ENCODE results near the gene DMRTB1. TPM values are rescaled to one million over a fixed set of nuclear protein-coding genes. Genes with fewer than 3 reads are reported as not detected.

DMRTB1 gene
- not detected for polyA plus RNA-seq (2013, experiment 1 of 2)
- not detected for polyA plus RNA-seq (2013, experiment 2 of 2)

DNA sequence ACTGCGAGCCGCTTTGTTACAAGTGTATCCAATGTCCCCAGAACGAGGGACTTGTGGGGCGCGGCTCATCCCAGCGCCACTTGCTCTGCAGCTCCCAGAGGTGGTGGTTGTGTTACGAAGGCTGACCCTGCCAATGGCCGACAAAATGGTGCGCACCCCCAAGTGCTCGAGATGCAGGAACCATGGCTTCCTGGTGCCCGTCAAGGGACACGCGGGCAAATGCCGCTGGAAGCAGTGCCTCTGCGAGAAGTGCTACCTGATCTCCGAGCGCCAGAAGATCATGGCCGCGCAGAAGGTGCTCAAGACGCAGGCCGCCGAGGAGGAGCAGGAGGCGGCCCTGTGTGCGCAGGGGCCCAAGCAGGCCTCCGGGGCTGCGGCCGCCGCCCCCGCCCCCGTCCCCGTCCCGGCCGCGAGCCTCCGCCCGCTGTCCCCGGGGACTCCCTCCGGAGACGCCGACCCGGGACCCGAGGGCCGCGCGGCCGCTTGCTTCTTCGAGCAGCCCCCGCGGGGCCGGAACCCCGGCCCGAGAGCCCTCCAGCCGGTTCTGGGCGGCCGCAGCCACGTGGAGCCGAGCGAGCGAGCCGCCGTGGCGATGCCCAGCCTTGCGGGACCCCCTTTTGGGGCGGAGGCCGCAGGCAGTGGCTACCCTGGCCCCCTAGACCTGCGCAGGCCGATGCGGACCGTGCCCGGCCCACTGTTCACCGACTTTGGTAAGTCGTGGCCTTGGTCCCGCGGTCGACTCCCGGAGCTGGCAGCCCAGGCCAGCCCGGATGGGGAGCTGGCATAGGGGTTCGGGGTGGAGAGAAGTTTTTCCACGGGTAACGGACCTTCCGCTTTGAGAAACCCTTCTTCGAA, at the start of gene DMRTB1:
DMRTB1 (plus strand) TSS at position 79 of the 855 bp plus-strand sequence; CDS start at position 134, 55 bp downstream.
- Histone ChIP-seq H2BK5ac (ENCODE audit: low read depth, low read length, poor library complexity, severe bottlenecking) (no peak within 1 kb of the TSS), H2AFZ (ENCODE audit: low read depth, low read length) (no peak within 1 kb of the TSS), H3K9ac (ENCODE audit: low read length) (no peak within 1 kb of the TSS), H2BK120ac (ENCODE audit: low read depth, low read length) (no peak within 1 kb of the TSS), H3K36me3 (ENCODE audit: control insufficient read depth in 1 of 2, insufficient read depth in 2 of 2, low read depth in 1 of 2, low read length in 2 of 2) (no peaks in the 10 kb centered on the region), H4K91ac (ENCODE audit: low read length) (no peak within 1 kb of the TSS), H2AK5ac (ENCODE audit: low read length, severe bottlenecking) (no peak within 1 kb of the TSS), H3K79me1 (replicated peaks; ENCODE audit: low read length, poor library complexity, severe bottlenecking) (no peaks in the 10 kb centered on the region), H3K23ac (ENCODE audit: low read length in 2 of 2) (no peak within 1 kb of the TSS), H3K4me1 (ENCODE audit: control insufficient read depth, insufficient read depth, low read depth, low read length) (peaks cover 7% of the 10 kb centered on the region), H3K27ac (ENCODE audit: low read length, poor library complexity, severe bottlenecking) (no peak within 1 kb of the TSS), H2BK12ac (ENCODE audit: low read length in 2 of 2) (no peak within 1 kb of the TSS), H3K14ac (ENCODE audit: low read length in 2 of 2) (no peak within 1 kb of the TSS), H3K18ac (ENCODE audit: low read depth in 1 of 2, low read length in 2 of 2) (no peak within 1 kb of the TSS), H3K4me3 (ENCODE audit: insufficient read depth in 1 of 2, low read depth in 1 of 2, low read length in 2 of 2) (no peak within 1 kb of the TSS), H3K27me3 (ENCODE audit: control insufficient read depth in 1 of 2, insufficient read depth in 1 of 2, low read length in 2 of 2) (peaks cover 0 to 60% of the 10 kb centered on the region in 2 experiments), H3K9me3 (ENCODE audit: control insufficient read depth, low read length) (no peaks in the 10 kb centered on the region), H3K4ac (ENCODE audit: low read depth in 1 of 2, low read length in 2 of 2) (no peak within 1 kb of the TSS), H2BK15ac (ENCODE audit: low read depth, poor library complexity, severe bottlenecking) (no peak within 1 kb of the TSS), H4K8ac (ENCODE audit: low read length) (no peak within 1 kb of the TSS), H3K4me2 (ENCODE audit: low read length, poor library complexity, severe bottlenecking) (no peak within 1 kb of the TSS)
- DNase-seq: no peak
- 97% methylated on average over 82 of the region's 82 CpGs for WGBS

DNA sequence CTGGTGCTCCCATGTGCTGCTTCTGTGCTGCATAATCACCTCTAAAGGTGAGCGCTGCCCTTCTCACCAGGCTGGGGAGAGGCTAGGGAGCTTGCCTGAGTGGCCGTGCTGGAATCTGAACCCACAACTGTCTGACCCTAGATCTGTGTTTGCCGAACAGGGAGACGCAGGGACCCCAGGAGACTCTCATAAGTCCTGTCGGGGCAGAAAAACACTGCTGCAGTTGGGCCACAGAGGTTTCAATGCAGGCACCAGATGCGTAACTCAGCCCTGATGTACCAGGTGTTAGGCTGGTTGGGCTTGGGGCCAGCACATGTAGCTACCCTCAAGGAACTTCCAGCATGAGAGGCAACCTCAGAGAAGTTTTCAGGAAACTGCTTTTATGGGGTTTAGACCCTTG, 49.5 kb upstream of the DMRTB1 start:
- H3K4ac ChIP-seq (ENCODE audit: low read depth in 1 of 2, low read length in 2 of 2): no peak overlapping the region
- H3K27me3 ChIP-seq (ENCODE audit: control insufficient read depth in 1 of 2, insufficient read depth in 1 of 2, low read length in 2 of 2): peaks cover 0 to 31% of the 10 kb centered on the region in 2 experiments
- no peaks in the 10 kb centered on the region for H3K36me3 ChIP-seq (ENCODE audit: control insufficient read depth in 1 of 2, insufficient read depth in 2 of 2, low read depth in 1 of 2, low read length in 2 of 2)
- H3K4me3 ChIP-seq (ENCODE audit: insufficient read depth in 1 of 2, low read depth in 1 of 2, low read length in 2 of 2): no peak overlapping the region
- H3K9ac ChIP-seq (ENCODE audit: low read length): no peak overlapping the region
- H4K8ac ChIP-seq (ENCODE audit: low read length): no peak overlapping the region
- no peak overlapping the region for H2AK5ac ChIP-seq (ENCODE audit: low read length, severe bottlenecking)
- no peaks in the 10 kb centered on the region for H3K79me1 ChIP-seq (replicated peaks; ENCODE audit: low read length, poor library complexity, severe bottlenecking)
- H3K4me2 ChIP-seq (ENCODE audit: low read length, poor library complexity, severe bottlenecking): no peak overlapping the region
- H4K91ac ChIP-seq (ENCODE audit: low read length): no peak overlapping the region
- DNase-seq: no peak
- H2BK12ac ChIP-seq (ENCODE audit: low read length in 2 of 2): no peak overlapping the region
- H2BK5ac ChIP-seq (ENCODE audit: low read depth, low read length, poor library complexity, severe bottlenecking): no peak overlapping the region
- WGBS: 91% methylated on average over 6 of the region's 6 CpGs
- H2BK15ac ChIP-seq (ENCODE audit: low read depth, poor library complexity, severe bottlenecking): no peak overlapping the region
- H3K23ac ChIP-seq (ENCODE audit: low read length in 2 of 2): no peak overlapping the region
- H3K18ac ChIP-seq (ENCODE audit: low read depth in 1 of 2, low read length in 2 of 2): no peak overlapping the region
- no peaks in the 10 kb centered on the region for H3K9me3 ChIP-seq (ENCODE audit: control insufficient read depth, low read length)
- no peak overlapping the region for H3K27ac ChIP-seq (ENCODE audit: low read length, poor library complexity, severe bottlenecking)
- no peak overlapping the region for H2BK120ac ChIP-seq (ENCODE audit: low read depth, low read length)
- H3K14ac ChIP-seq (ENCODE audit: low read length in 2 of 2): no peak overlapping the region
- H2AFZ ChIP-seq (ENCODE audit: low read depth, low read length): no peak overlapping the region
- H3K4me1 ChIP-seq (ENCODE audit: control insufficient read depth, insufficient read depth, low read depth, low read length): peaks cover 28% of the 10 kb centered on the region

DNA sequence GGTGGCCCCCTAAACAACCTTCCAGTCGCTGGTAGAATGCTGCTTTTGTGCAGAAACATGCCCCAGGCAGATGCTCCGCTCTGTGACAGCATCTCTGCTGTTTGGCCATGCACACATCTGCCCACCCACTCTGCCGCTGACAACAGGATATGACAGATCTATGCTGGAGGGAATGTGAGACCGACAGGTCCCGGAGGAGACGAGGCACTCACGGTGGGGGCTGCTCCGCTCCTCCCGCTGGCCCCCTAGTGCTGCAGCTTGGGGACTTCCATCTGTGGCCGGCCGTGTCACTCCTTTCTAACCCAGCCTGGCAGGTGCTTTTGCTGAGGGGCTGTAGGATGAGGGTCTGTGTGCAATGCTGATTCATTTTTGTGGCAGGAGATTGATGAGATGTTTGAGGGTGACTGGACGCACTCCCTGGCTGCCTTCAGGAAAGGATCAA, 49.1 kb upstream of the DMRTB1 start:
- Histone ChIP-seq H3K79me1 (replicated peaks; ENCODE audit: low read length, poor library complexity, severe bottlenecking) (no peaks in the 10 kb centered on the region), H3K4me1 (ENCODE audit: control insufficient read depth, insufficient read depth, low read depth, low read length) (peaks cover 29% of the 10 kb centered on the region), H2AK5ac (ENCODE audit: low read length, severe bottlenecking) (no peak overlapping the region), H3K9ac (ENCODE audit: low read length) (no peak overlapping the region), H3K4ac (ENCODE audit: low read depth in 1 of 2, low read length in 2 of 2) (no peak overlapping the region), H2BK12ac (ENCODE audit: low read length in 2 of 2) (no peak overlapping the region), H4K8ac (ENCODE audit: low read length) (no peak overlapping the region), H3K23ac (ENCODE audit: low read length in 2 of 2) (no peak overlapping the region), H3K14ac (ENCODE audit: low read length in 2 of 2) (no peak overlapping the region), H3K27me3 (ENCODE audit: control insufficient read depth in 1 of 2, insufficient read depth in 1 of 2, low read length in 2 of 2) (peaks cover 0 to 28% of the 10 kb centered on the region in 2 experiments), H3K4me2 (ENCODE audit: low read length, poor library complexity, severe bottlenecking) (no peak overlapping the region), H3K18ac (ENCODE audit: low read depth in 1 of 2, low read length in 2 of 2) (no peak overlapping the region), H3K36me3 (ENCODE audit: control insufficient read depth in 1 of 2, insufficient read depth in 2 of 2, low read depth in 1 of 2, low read length in 2 of 2) (no peaks in the 10 kb centered on the region), H3K27ac (ENCODE audit: low read length, poor library complexity, severe bottlenecking) (no peak overlapping the region), H3K9me3 (ENCODE audit: control insufficient read depth, low read length) (no peaks in the 10 kb centered on the region), H2AFZ (ENCODE audit: low read depth, low read length) (no peak overlapping the region), H2BK120ac (ENCODE audit: low read depth, low read length) (no peak overlapping the region), H4K91ac (ENCODE audit: low read length) (no peak overlapping the region), H3K4me3 (ENCODE audit: insufficient read depth in 1 of 2, low read depth in 1 of 2, low read length in 2 of 2) (no peak overlapping the region), H2BK5ac (ENCODE audit: low read depth, low read length, poor library complexity, severe bottlenecking) (no peak overlapping the region), H2BK15ac (ENCODE audit: low read depth, poor library complexity, severe bottlenecking) (no peak overlapping the region)
- WGBS: 36% methylated on average over 12 of the region's 12 CpGs
- DNase-seq: peak; percentile 6

DNA sequence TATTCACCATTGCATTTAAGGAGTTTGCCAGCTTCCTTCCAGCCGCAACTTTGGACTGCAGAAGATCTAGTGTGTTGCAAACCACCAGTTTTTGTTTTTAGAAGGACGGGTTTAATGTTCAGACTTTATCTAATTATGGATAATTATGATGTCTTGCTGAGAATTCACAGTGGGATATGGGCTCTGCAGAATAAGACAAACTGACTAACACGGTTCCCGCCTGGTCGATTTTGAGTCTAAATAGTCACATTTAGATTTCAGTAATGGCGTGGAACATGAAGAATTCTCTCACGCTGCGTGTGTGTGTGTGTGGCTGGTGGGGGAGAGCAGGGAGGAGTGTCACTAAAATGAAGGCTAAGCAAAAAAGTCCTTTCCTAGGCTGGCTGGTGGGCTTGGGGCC, 48.5 kb upstream of the DMRTB1 start:
- Histone ChIP-seq H3K9ac (ENCODE audit: low read length) (no peak overlapping the region), H3K14ac (ENCODE audit: low read length in 2 of 2) (no peak overlapping the region), H2AK5ac (ENCODE audit: low read length, severe bottlenecking) (no peak overlapping the region), H3K9me3 (ENCODE audit: control insufficient read depth, low read length) (no peaks in the 10 kb centered on the region), H3K23ac (ENCODE audit: low read length in 2 of 2) (no peak overlapping the region), H3K36me3 (ENCODE audit: control insufficient read depth in 1 of 2, insufficient read depth in 2 of 2, low read depth in 1 of 2, low read length in 2 of 2) (no peaks in the 10 kb centered on the region), H3K27ac (ENCODE audit: low read length, poor library complexity, severe bottlenecking) (no peak overlapping the region), H4K91ac (ENCODE audit: low read length) (no peak overlapping the region), H3K79me1 (replicated peaks; ENCODE audit: low read length, poor library complexity, severe bottlenecking) (no peaks in the 10 kb centered on the region), H3K18ac (ENCODE audit: low read depth in 1 of 2, low read length in 2 of 2) (no peak overlapping the region), H2BK15ac (ENCODE audit: low read depth, poor library complexity, severe bottlenecking) (no peak overlapping the region), H3K4me3 (ENCODE audit: insufficient read depth in 1 of 2, low read depth in 1 of 2, low read length in 2 of 2) (no peak overlapping the region), H2AFZ (ENCODE audit: low read depth, low read length) (no peak overlapping the region), H2BK120ac (ENCODE audit: low read depth, low read length) (no peak overlapping the region), H3K27me3 (ENCODE audit: control insufficient read depth in 1 of 2, insufficient read depth in 1 of 2, low read length in 2 of 2) (peaks cover 0 to 28% of the 10 kb centered on the region in 2 experiments), H2BK5ac (ENCODE audit: low read depth, low read length, poor library complexity, severe bottlenecking) (no peak overlapping the region), H2BK12ac (ENCODE audit: low read length in 2 of 2) (no peak overlapping the region), H4K8ac (ENCODE audit: low read length) (no peak overlapping the region), H3K4me2 (ENCODE audit: low read length, poor library complexity, severe bottlenecking) (no peak overlapping the region), H3K4me1 (ENCODE audit: control insufficient read depth, insufficient read depth, low read depth, low read length) (peaks cover 29% of the 10 kb centered on the region), H3K4ac (ENCODE audit: low read depth in 1 of 2, low read length in 2 of 2) (no peak overlapping the region)
- 97% methylated on average over 8 of the region's 8 CpGs for WGBS
- no peak for DNase-seq
